IPS-15b (cell line): ENCODE measurements around the gene GSKIP.
A peak's percentile ranks its signal among the peaks of the same experiment; 100 is the strongest.
"Not testable (repeated sequence)": the region's sequence is repeated elsewhere in the genome, so short reads cannot be mapped to it uniquely, and the experiment has no call there.

Experiments used
- H3K27me3 ChIP-seq: one replicate; pipeline ENCODE4 v1.6.1; 2013; ENCODE audit warnings: low read length; ENCODE audit not compliant: control insufficient read depth, insufficient read depth
- H3K36me3 ChIP-seq: one replicate; pipeline ENCODE4 v1.6.1; 2013; ENCODE audit warnings: low read length; ENCODE audit not compliant: control insufficient read depth, insufficient read depth
- H3K4me1 ChIP-seq: one replicate; pipeline ENCODE4 v1.6.1; 2013; ENCODE audit warnings: mild to moderate bottlenecking, low read length; ENCODE audit not compliant: control insufficient read depth, insufficient read depth
- H3K4me3 ChIP-seq: one replicate; pipeline ENCODE4 v1.5.1; 2013; ENCODE audit warnings: low read depth, low read length
- H3K9ac ChIP-seq: one replicate; pipeline ENCODE4 v1.6.1; 2013; ENCODE audit warnings: low read depth, mild to moderate bottlenecking, low read length
- H3K9me3 ChIP-seq: one replicate; pipeline ENCODE4 v1.6.1; 2013; ENCODE audit warnings: mild to moderate bottlenecking, low read length; ENCODE audit not compliant: control insufficient read depth, insufficient read depth

Gene GSKIP

DNA sequence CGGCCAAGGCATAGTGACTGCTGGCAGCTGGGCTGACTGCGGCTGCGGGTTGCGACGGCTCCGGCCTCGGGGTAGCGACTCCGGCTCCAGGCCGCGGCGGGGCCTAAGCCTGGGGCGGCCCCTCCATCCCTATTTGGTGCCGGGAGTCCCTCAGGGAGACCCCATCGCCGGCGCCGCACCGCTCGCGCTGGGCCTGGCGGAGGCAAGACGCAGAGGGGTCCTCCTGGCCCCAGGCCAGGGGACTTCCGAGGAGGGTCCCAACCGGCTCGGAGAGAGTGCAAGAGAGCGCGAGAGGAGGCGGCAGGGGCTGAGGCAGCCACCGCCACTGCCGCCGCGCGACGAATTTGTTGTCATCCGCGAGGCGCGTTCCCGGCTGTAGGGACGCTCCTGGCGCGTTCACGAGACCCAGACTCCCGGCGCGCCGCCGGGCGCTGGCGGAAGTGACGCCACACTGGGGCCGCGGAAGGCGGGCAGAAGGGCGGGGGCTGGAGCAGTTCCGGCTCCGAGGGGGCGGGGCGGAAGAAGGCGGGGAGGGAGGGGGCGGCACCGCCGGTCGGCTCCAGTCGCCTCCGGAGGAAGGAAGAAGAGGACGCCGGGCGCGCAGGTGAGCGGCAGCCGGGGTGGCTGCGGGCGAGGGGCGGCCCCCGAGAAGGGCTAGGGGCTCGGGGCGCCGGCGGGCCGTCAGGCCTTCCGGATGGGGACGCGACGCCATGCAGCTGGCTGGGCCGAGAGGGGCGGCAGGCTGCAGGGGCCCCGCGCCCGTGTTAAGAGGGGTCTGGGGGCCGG lies at the start of gene GSKIP, which contains the start of gene ATG2B:
Gene GSKIP, plus strand, starts transcription at position 562 of the 786 bp plus-strand sequence. CDS start 18,722 bp downstream, outside the sequence.
Gene ATG2B, minus strand, starts transcription at position 377 of the 786 bp plus-strand sequence. Its CDS starts 365 bp downstream, at position 12.
- Histone ChIP-seq H3K9ac (peak within 1 kb of the TSS; percentile 55), H3K9me3 (no peaks in the 10 kb centered on the region), H3K4me3 (peak within 1 kb of the TSS; percentile 95), H3K27me3 (no peaks in the 10 kb centered on the region), H3K4me1 (peaks cover 5% of the 10 kb centered on the region), H3K36me3 (no peaks in the 10 kb centered on the region)

DNA sequence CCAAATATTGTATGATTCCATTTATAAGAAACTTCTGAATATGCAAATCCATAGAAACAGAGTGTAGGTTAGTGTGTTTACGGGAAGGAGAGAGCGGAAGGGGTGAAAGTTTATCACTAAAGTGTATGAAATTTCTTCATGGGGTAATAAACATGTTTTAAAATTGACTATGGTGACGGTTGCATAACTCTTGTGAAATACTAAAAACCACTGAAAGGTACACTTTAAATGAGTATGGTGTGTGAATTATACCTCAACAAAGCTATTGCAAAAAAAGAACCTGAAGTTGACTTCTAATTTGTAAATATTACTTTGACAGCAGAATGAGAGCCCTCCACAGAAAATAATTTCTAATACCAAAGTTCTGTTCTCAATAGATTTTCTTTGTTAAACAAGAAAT lies 47.2 kb upstream of the GSKIP start:
- Histone ChIP-seq H3K9me3 (no peaks in the 10 kb centered on the region), H3K36me3 (no peaks in the 10 kb centered on the region)

GRCh38 chr14:96318836-96319235 lies 44.5 kb upstream of the GSKIP start:
- Histone ChIP-seq H3K9me3 (no peaks in the 10 kb centered on the region), H3K4me1 (no peaks in the 10 kb centered on the region)

More for the DNA sequence above, 47.2 kb upstream of the GSKIP start:
- Histone ChIP-seq H3K9ac (no peak overlapping the region), H3K27me3 (no peaks in the 10 kb centered on the region), H3K4me1 (no peaks in the 10 kb centered on the region), H3K4me3 (no peak overlapping the region)

GRCh38 chr14:96320605-96321004 lies 42.7 kb upstream of the GSKIP start:
- H3K36me3 ChIP-seq: no peaks in the 10 kb centered on the region
- H3K27me3 ChIP-seq: no peaks in the 10 kb centered on the region
- H3K4me1 ChIP-seq: peaks cover 3% of the 10 kb centered on the region
- H3K9me3 ChIP-seq: no peaks in the 10 kb centered on the region
- no peak overlapping the region for H3K9ac ChIP-seq
- H3K4me3 ChIP-seq: no peak overlapping the region

More at GRCh38 chr14:96318836-96319235, 44.5 kb upstream of the GSKIP start:
- Histone ChIP-seq H3K9ac (no peak overlapping the region), H3K27me3 (no peaks in the 10 kb centered on the region), H3K4me3 (no peak overlapping the region), H3K36me3 (no peaks in the 10 kb centered on the region)

DNA sequence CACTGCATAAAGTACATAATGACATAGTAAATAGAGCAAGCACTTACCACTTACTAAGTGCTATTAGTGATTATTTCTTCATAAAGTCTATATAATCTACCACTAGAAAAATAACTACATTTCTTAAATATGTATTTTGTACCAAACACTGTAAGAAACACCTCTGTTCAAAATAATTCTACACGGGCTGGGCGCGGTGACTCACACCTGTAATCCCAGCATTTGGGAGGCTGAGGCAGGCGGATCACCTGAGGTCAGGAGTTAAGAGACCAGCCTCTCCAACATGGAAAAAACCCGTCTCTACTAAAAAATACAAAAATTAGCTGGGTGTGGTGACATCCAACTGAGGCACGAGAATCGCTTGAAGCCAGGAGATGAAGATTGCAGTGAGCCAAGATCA lies 39.1 kb upstream of the GSKIP start:
- H3K9ac ChIP-seq: no peak overlapping the region
- no peak overlapping the region for H3K4me3 ChIP-seq
- H3K9me3 ChIP-seq: no peaks in the 10 kb centered on the region
- no peaks in the 10 kb centered on the region for H3K36me3 ChIP-seq
- H3K27me3 ChIP-seq: no peaks in the 10 kb centered on the region
- peaks cover 5% of the 10 kb centered on the region for H3K4me1 ChIP-seq

GRCh38 chr14:96338551-96338950 lies 24.8 kb upstream of the GSKIP start:
- Histone ChIP-seq H3K4me1 (peaks cover 8% of the 10 kb centered on the region), H3K9me3 (no peaks in the 10 kb centered on the region), H3K36me3 (peaks cover 2% of the 10 kb centered on the region), H3K27me3 (no peaks in the 10 kb centered on the region), H3K9ac (no peak overlapping the region), H3K4me3 (no peak overlapping the region)

DNA sequence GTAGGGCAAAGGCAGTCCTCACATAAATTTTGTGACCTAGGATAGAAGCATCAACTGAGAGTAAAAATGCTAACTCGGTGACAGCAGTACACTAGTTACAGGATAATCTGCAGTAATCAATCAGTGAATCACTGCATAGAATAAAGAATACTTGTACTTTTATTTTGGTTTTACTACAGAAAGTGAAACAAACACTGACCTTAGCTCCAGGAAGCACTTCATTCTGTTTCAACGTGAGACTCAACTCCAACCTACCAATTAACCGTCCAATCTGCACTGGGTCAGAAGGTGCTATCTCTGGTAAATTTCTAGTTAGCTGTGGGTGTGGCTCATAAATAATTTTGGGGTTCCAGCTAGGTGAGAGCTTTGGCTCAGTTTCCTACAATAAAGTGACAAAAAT lies 22.0 kb upstream of the GSKIP start:
- H3K36me3 ChIP-seq: peaks cover 2% of the 10 kb centered on the region
- H3K4me1 ChIP-seq: no peaks in the 10 kb centered on the region
- H3K9ac ChIP-seq: no peak overlapping the region
- H3K27me3 ChIP-seq: no peaks in the 10 kb centered on the region
- no peak overlapping the region for H3K4me3 ChIP-seq
- H3K9me3 ChIP-seq: no peaks in the 10 kb centered on the region

GRCh38 chr14:96345669-96346068 lies 17.7 kb upstream of the GSKIP start:
- no peaks in the 10 kb centered on the region for H3K27me3 ChIP-seq
- H3K9me3 ChIP-seq: no peaks in the 10 kb centered on the region
- H3K4me1 ChIP-seq: peaks cover 13% of the 10 kb centered on the region
- H3K9ac ChIP-seq: no peak overlapping the region
- no peak overlapping the region for H3K4me3 ChIP-seq
- no peaks in the 10 kb centered on the region for H3K36me3 ChIP-seq

DNA sequence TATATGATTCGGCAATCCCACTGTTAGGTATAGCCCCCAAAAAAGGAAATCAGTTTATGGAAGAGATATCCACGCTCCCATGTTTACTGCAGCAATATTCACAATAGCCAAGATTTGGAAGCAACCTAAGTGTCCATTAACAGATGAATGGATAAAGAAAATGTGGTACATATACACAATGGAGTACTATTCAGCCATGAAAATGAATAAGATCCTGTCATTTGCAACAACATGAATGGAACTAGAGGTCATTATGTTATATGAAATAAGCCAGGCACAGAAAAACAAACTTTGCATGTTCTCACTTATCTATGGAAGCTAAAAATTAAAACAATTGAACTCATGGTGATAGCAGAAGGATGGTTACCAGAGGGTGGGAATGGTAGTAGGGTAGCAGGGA lies 15.4 kb upstream of the GSKIP start:
- H3K9ac ChIP-seq, H3K4me3 ChIP-seq, H3K36me3 ChIP-seq, H3K27me3 ChIP-seq, H3K9me3 ChIP-seq: not testable (repeated sequence)
- H3K4me1 ChIP-seq: peaks cover 13% of the 10 kb centered on the region

GRCh38 chr14:96349286-96350075 lies 13.8 kb upstream of the GSKIP start:
- H3K9ac ChIP-seq: peak overlapping the region; percentile 4
- no peaks in the 10 kb centered on the region for H3K36me3 ChIP-seq
- peaks cover 13% of the 10 kb centered on the region for H3K4me1 ChIP-seq
- H3K27me3 ChIP-seq: no peaks in the 10 kb centered on the region
- H3K4me3 ChIP-seq: no peak overlapping the region
- no peaks in the 10 kb centered on the region for H3K9me3 ChIP-seq

GRCh38 chr14:96351986-96352385 lies 11.3 kb upstream of the GSKIP start:
- Histone ChIP-seq H3K9me3 (no peaks in the 10 kb centered on the region), H3K36me3 (no peaks in the 10 kb centered on the region), H3K27me3 (no peaks in the 10 kb centered on the region), H3K4me3 (no peak overlapping the region), H3K9ac (no peak overlapping the region), H3K4me1 (peaks cover 13% of the 10 kb centered on the region)

DNA sequence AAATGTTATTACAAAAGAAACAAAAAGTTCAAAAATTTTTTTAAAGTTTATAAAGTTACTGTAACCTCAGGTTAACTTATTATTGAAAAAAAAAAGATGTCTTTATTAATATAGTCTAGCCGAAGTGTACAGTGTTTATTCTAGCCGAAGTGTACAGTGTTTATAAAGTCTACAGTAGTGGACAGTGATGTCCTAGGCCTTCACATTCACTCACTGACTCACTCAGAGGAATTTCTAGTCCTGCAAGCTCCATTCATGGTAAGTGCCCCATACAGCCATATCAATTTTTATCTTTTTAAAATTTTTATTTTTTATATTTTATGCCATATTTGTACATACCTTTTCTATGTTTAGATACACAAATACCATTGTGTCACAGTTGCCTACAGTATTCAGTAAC lies 10.6 kb upstream of the GSKIP start:
- Histone ChIP-seq H3K4me3 (no peak overlapping the region), H3K9me3 (no peaks in the 10 kb centered on the region), H3K4me1 (peaks cover 13% of the 10 kb centered on the region), H3K27me3 (no peaks in the 10 kb centered on the region), H3K36me3 (no peaks in the 10 kb centered on the region), H3K9ac (no peak overlapping the region)
